DND-41 (cell line): ENCODE results near the gene ERAP2.

Experiments used
- ATAC-seq: fragments of 200-7000 bp; cut with Tn5 transposase; 3 replicates; pipeline ENCODE4 v1.9.1; 2021; ENCODE audit warnings: low read depth; ENCODE audit not compliant: insufficient read depth
- DNase-seq: peaks from one replicate; pipeline ENCODE4 v3.0.0-alpha.2; 2020
- H2AFZ ChIP-seq: 2 replicates; pipeline ENCODE4 v1.6.0; 2012; ENCODE audit warnings: low read depth, low read length
- H3K27ac ChIP-seq: 2 replicates; pipeline ENCODE4 v1.5.1; 2012; ENCODE audit warnings: low read length, inconsistent platforms
- H3K27me3 ChIP-seq: fragments of 200-600 bp; sonication (generic); 2 replicates; pipeline ENCODE4 v1.6.0; 2012; ENCODE audit warnings: low read length, mild to moderate bottlenecking, inconsistent platforms; ENCODE audit not compliant: insufficient read depth, poor library complexity
- H3K36me3 ChIP-seq: 2 replicates; pipeline ENCODE4 v1.5.1; 2012; ENCODE audit warnings: low read length, inconsistent platforms; ENCODE audit not compliant: insufficient read depth
- H3K4me1 ChIP-seq: 2 replicates; pipeline ENCODE4 v1.5.1; 2012; ENCODE audit warnings: mild to moderate bottlenecking, low read length; ENCODE audit not compliant: insufficient read depth
- H3K4me2 ChIP-seq: 2 replicates; pipeline ENCODE4 v1.6.0; 2012; ENCODE audit warnings: mild to moderate bottlenecking, moderate library complexity, low read length, inconsistent platforms; ENCODE audit not compliant: insufficient read depth
- H3K4me3 ChIP-seq, 2 experiments: fragments of 200-600 bp in 1 of 2; shearing (Covaris generic) in 1 of 2; 2 replicates each; pipeline ENCODE4 v1.5.1; 2012 to 2016; ENCODE audit warnings: inconsistent platforms in 2 of 2, low read length in 2 of 2, mild to moderate bottlenecking in 2 of 2, low read depth in 1 of 2, moderate library complexity in 1 of 2
- H3K79me2 ChIP-seq: 2 replicates; pipeline ENCODE4 v1.6.0; 2012; ENCODE audit warnings: low read length, inconsistent platforms; ENCODE audit not compliant: insufficient read depth
- H3K9ac ChIP-seq: 2 replicates; pipeline ENCODE4 v1.6.0; 2012; ENCODE audit warnings: low read depth, mild to moderate bottlenecking, inconsistent platforms, low read length, moderate library complexity
- H3K9me3 ChIP-seq: 2 replicates; pipeline ENCODE4 v1.5.1; 2012; ENCODE audit warnings: low read length, moderate library complexity, mild to moderate bottlenecking, inconsistent platforms; ENCODE audit not compliant: insufficient read depth, severe bottlenecking
- H4K20me1 ChIP-seq: 2 replicates; pipeline ENCODE4 v1.6.0; 2012; ENCODE audit warnings: low read length; ENCODE audit not compliant: insufficient read depth
- CTCF ChIP-seq: IDR thresholded peaks from 2 replicates; pipeline ENCODE4 v1.5.1; 2012; ENCODE audit warnings: borderline replicate concordance, low read length, moderate library complexity, mild to moderate bottlenecking; ENCODE audit not compliant: poor library complexity, severe bottlenecking; ENCODE audit errors: extremely low read depth
- EZH2 ChIP-seq: IDR thresholded peaks from 3 replicates; pipeline ENCODE4 v1.6.1; 2012; ENCODE audit warnings: borderline replicate concordance, low read depth, mild to moderate bottlenecking, moderate library complexity, low read length, inconsistent platforms; ENCODE audit not compliant: severe bottlenecking

The ERAP2 gene

GRCh38 chr5:96903300-96903699 lies 27.0 kb downstream of the ERAP2 start:
- Histone ChIP-seq H2AFZ (no peak overlapping the region), H3K9ac (no peak overlapping the region), H3K79me2 (no peaks in the 10 kb centered on the region), H3K27me3 (no peaks in the 10 kb centered on the region), H4K20me1 (no peaks in the 10 kb centered on the region), H3K36me3 (peaks cover 84% of the 10 kb centered on the region), H3K4me2 (no peak overlapping the region), H3K9me3 (no peaks in the 10 kb centered on the region), H3K27ac (no peak overlapping the region), H3K4me1 (no peaks in the 10 kb centered on the region), H3K4me3 (no peak overlapping the region)
- DNase-seq (no peak), ATAC-seq (no peak)
- TF ChIP-seq EZH2, result no peak
- no peak for TF ChIP-seq CTCF

DNA sequence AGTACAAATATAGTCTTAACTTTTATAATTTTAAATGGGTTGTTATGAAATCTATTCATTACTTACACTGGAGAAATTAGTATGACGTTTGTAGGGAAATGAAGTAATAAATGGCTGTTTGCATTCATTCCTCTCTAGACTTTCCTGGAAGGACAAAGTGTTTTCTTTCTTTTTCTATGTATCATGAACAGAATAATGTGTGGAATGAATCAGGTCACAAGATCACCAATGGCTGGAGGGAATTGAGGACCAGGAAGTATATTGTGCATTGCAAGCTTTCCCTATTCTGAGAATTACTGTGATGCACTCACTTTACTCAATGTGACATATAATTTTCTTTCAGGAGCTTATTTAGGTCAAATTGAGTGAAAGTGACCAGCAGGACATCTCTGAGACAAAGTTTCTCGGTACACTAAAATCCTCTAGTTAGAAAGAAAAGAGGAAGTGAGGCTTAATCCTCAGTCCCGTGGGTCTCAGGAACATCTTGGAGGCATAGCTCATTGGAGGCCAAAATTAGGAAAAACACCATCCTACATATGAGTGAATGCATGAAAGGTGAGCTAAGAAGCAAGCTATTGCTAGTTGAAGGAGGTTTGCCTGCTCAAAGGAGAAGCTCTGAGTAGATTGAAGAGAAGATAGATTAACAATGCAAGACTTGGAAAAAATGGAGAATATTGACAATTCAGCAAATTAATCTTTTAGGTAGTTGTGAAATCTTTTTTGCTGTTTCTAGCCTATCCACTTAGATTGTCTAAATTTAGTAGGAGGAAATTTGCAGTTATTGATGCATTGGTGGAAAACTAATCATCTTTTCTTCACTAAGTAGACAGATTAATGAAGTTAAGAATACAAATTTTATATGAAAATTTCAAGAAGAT lies 28.0 kb downstream of the ERAP2 start:
- Histone ChIP-seq H4K20me1 (no peaks in the 10 kb centered on the region), H3K4me3 (no peak overlapping the region), H3K4me2 (no peak overlapping the region), H3K36me3 (peaks cover 86% of the 10 kb centered on the region), H3K9me3 (no peaks in the 10 kb centered on the region), H2AFZ (no peak overlapping the region), H3K27ac (no peak overlapping the region), H3K9ac (no peak overlapping the region), H3K79me2 (no peaks in the 10 kb centered on the region), H3K4me1 (no peaks in the 10 kb centered on the region), H3K27me3 (no peaks in the 10 kb centered on the region)
- no peak for DNase-seq
- TF ChIP-seq CTCF (no peak), EZH2 (no peak)
- no peak for ATAC-seq

DNA sequence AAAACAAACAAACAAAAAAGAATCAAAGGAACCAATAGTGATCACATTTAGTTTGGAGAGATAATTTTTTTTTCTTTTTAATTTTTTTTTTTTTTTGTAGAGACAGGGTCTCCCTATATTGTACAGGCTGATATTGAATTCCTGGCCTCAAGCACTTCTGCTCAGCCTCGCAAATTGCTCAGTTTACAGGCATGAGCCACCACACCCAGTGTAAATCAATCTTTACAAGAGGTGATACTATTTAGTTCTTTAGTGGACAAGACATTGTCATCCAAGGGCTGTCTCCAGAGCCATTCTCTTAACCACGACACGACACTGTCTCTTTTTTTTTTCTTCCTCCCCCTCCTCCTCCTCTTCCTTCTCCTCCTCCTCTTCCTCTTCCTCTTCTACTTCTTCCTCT lies 29.6 kb downstream of the ERAP2 start:
- H3K4me2 ChIP-seq, result no peak overlapping the region
- H4K20me1 ChIP-seq, result no peaks in the 10 kb centered on the region
- H3K9me3 ChIP-seq, result no peaks in the 10 kb centered on the region
- H3K4me1 ChIP-seq, result no peaks in the 10 kb centered on the region
- ATAC-seq (0 out of 3 replicates have a peak, but pooled peaks have one; percentile 19), DNase-seq (no peak)
- H3K4me3 ChIP-seq, result no peak overlapping the region
- no peak for TF ChIP-seq EZH2
- TF ChIP-seq CTCF, result no peak
- no peak overlapping the region for H3K9ac ChIP-seq
- no peak overlapping the region for H3K27ac ChIP-seq
- H3K36me3 ChIP-seq, result peaks cover 85% of the 10 kb centered on the region
- H3K79me2 ChIP-seq, result no peaks in the 10 kb centered on the region
- no peaks in the 10 kb centered on the region for H3K27me3 ChIP-seq
- no peak overlapping the region for H2AFZ ChIP-seq
